Measurements from ENCODE around the gene LST1.

Gene LST1

DNA sequence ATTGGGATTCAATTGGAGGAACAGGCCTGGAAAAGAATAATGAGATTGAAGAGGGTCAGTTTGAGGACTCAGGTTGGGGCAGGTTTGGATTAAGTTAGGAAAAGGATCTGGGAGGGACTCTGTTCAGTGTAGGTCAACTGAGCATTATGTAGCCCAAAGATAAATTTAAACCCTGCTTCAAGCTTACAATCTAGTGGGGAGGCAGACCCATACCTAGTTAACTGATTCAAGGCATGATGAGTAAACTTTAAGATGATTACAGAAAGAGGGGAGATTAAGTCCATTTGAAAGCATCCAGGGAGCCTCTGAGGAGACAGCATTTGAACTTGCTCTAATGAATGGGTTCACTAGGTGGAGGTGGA is 25.4 kb upstream of the LST1 start:
- no peak for DNase-seq

DNA sequence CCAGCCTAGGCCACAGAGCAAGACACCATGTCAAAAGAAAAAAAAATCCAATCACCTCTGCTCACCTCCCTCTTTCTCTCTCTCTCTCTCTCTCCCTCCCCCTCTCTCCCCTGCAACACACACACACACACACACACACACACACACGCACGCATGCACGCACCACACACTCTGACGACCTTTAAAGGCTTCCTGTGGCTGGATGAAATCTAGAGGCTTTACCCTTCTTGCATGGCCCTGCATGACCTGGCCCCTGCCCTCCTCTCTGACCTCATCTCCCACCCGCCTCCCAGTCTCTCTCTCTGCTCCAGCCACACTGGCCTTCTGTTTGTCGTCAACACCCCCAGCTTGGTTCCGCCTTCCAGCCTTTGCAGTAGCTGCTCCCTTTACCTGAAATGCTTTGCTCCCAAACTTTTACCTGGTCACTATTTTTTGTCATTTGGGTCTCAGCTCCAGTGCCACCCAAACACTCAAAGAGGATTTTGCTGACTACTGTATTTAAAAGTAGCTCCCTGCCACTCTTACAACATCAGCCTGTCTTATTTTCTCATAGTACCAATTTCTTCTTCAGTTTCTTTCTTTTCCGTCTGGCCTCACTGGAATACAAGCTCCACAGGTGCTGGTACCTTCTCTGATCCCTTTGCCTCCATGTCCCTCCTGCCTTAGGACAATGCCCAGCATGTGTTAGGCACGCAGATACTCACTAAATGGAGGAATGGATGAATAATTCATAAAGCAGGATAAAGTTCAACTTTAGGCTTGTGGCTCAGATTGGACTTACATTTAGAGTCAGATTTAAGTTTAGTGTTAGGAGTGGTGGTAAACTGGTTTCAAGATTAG is 18.3 kb upstream of the LST1 start:
- DNase-seq = no peak

DNA sequence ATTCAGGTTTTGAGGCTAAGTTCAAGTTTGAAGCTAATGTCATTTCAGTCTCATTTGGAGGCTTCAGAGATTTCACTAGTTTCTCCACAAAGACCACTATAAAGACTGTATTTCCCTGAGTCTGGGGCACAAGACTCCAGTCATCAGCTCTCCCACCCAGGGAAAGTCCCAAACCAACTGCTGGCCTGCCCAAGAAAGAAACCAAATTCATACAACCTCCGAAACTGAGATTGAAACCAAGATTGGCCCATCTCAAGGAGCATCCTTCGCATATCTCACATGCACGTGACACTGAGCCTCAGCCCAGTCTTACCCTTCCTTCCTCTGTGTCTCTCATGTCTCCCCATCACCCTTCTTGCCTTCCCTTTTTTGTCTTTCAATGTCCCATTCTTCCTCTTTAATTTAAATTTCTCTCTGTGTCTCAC is 17.5 kb upstream of the LST1 start:
- no peak for DNase-seq

DNA sequence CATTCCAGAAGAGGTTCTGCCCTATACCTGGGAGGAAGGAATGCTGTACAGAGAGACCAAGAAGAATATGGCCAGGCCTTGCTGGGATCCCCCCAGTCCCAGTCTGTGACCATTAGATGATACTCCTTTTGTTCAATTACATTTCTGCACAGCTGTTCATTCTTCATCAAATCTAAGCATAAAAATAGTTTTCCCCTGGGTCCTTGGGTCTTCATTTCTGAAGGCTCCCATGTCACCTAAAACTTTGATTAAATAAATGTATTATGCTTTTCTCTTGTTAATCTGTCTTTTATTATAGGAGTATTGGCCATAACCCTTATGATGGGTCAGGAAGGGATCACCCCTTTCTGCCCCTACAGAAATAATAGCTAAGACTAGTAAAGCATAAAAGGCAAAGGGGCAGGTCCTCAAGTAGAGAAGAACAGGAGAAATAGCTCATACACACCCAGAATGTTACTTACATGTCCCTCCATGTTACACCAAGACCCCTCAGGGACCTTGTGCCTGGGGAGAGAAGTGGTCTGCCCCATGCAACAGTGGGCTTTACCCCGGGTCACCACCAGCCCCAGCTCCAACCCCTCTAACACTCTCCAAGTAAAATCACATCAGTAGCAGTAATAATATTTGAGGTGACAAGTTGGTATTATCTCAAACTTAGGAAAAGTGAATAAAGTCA is 16.1 kb upstream of the LST1 start:
- no peak for DNase-seq

DNA sequence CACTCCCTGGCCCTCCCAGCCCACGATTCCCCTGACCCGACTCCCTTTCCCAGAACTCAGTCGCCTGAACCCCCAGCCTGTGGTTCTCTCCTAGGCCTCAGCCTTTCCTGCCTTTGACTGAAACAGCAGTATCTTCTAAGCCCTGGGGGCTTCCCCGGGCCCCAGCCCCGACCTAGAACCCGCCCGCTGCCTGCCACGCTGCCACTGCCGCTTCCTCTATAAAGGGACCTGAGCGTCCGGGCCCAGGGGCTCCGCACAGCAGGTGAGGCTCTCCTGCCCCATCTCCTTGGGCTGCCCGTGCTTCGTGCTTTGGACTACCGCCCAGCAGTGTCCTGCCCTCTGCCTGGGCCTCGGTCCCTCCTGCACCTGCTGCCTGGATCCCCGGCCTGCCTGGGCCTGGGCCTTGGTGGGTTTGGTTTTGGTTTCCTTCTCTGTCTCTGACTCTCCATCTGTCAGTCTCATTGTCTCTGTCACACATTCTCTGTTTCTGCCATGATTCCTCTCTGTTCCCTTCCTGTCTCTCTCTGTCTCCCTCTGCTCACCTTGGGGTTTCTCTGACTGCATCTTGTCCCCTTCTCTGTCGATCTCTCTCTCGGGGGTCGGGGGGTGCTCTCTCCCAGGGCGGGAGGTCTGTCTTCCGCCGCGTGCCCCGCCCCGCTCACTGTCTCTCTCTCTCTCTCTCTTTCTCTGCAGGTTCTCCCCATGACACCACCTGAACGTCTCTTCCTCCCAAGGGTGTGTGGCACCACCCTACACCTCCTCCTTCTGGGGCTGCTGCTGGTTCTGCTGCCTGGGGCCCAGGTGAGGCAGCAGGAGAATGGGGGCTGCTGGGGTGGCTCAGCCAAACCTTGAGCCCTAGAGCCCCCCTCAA is 13.8 kb upstream of the LST1 start, which contains the start of gene LTA:
Gene LTA (plus strand): TSS at position 249 of the 871 bp plus-strand sequence. CDS start 454 bp downstream, at position 703.
- DNase-seq = no peak

DNA sequence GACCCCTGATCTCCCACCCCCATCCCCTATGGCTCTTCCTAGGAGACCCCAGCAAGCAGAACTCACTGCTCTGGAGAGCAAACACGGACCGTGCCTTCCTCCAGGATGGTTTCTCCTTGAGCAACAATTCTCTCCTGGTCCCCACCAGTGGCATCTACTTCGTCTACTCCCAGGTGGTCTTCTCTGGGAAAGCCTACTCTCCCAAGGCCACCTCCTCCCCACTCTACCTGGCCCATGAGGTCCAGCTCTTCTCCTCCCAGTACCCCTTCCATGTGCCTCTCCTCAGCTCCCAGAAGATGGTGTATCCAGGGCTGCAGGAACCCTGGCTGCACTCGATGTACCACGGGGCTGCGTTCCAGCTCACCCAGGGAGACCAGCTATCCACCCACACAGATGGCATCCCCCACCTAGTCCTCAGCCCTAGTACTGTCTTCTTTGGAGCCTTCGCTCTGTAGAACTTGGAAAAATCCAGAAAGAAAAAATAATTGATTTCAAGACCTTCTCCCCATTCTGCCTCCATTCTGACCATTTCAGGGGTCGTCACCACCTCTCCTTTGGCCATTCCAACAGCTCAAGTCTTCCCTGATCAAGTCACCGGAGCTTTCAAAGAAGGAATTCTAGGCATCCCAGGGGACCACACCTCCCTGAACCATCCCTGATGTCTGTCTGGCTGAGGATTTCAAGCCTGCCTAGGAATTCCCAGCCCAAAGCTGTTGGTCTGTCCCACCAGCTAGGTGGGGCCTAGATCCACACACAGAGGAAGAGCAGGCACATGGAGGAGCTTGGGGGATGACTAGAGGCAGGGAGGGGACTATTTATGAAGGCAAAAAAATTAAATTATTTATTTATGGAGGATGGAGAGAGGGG is 12.6 kb upstream of the LST1 start:
- DNase-seq = no peak

DNA sequence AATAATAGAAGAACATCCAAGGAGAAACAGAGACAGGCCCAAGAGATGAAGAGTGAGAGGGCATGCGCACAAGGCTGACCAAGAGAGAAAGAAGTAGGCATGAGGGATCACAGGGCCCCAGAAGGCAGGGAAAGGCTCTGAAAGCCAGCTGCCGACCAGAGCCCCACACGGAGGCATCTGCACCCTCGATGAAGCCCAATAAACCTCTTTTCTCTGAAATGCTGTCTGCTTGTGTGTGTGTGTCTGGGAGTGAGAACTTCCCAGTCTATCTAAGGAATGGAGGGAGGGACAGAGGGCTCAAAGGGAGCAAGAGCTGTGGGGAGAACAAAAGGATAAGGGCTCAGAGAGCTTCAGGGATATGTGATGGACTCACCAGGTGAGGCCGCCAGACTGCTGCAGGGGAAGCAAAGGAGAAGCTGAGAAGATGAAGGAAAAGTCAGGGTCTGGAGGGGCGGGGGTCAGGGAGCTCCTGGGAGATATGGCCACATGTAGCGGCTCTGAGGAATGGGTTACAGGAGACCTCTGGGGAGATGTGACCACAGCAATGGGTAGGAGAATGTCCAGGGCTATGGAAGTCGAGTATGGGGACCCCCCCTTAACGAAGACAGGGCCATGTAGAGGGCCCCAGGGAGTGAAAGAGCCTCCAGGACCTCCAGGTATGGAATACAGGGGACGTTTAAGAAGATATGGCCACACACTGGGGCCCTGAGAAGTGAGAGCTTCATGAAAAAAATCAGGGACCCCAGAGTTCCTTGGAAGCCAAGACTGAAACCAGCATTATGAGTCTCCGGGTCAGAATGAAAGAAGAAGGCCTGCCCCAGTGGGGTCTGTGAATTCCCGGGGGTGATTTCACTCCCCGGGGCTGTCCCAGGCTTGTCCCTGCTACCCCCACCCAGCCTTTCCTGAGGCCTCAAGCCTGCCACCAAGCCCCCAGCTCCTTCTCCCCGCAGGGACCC is 11.7 kb upstream of the LST1 start:
- no peak for DNase-seq

DNA sequence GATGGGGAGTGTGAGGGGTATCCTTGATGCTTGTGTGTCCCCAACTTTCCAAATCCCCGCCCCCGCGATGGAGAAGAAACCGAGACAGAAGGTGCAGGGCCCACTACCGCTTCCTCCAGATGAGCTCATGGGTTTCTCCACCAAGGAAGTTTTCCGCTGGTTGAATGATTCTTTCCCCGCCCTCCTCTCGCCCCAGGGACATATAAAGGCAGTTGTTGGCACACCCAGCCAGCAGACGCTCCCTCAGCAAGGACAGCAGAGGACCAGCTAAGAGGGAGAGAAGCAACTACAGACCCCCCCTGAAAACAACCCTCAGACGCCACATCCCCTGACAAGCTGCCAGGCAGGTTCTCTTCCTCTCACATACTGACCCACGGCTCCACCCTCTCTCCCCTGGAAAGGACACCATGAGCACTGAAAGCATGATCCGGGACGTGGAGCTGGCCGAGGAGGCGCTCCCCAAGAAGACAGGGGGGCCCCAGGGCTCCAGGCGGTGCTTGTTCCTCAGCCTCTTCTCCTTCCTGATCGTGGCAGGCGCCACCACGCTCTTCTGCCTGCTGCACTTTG is 10.7 kb upstream of the LST1 start, which contains the start of gene TNF:
Gene TNF (plus strand): TSS at position 231 of the 567 bp plus-strand sequence. CDS start 177 bp downstream, at position 408.
- DNase-seq = no peak

DNA sequence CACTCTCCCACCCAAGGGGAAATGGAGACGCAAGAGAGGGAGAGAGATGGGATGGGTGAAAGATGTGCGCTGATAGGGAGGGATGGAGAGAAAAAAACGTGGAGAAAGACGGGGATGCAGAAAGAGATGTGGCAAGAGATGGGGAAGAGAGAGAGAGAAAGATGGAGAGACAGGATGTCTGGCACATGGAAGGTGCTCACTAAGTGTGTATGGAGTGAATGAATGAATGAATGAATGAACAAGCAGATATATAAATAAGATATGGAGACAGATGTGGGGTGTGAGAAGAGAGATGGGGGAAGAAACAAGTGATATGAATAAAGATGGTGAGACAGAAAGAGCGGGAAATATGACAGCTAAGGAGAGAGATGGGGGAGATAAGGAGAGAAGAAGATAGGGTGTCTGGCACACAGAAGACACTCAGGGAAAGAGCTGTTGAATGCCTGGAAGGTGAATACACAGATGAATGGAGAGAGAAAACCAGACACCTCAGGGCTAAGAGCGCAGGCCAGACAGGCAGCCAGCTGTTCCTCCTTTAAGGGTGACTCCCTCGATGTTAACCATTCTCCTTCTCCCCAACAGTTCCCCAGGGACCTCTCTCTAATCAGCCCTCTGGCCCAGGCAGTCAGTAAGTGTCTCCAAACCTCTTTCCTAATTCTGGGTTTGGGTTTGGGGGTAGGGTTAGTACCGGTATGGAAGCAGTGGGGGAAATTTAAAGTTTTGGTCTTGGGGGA is 10.0 kb upstream of the LST1 start:
- DNase-seq = no peak

DNA sequence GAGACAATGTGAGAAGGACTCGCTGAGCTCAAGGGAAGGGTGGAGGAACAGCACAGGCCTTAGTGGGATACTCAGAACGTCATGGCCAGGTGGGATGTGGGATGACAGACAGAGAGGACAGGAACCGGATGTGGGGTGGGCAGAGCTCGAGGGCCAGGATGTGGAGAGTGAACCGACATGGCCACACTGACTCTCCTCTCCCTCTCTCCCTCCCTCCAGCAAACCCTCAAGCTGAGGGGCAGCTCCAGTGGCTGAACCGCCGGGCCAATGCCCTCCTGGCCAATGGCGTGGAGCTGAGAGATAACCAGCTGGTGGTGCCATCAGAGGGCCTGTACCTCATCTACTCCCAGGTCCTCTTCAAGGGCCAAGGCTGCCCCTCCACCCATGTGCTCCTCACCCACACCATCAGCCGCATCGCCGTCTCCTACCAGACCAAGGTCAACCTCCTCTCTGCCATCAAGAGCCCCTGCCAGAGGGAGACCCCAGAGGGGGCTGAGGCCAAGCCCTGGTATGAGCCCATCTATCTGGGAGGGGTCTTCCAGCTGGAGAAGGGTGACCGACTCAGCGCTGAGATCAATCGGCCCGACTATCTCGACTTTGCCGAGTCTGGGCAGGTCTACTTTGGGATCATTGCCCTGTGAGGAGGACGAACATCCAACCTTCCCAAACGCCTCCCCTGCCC is 9.0 kb upstream of the LST1 start:
- DNase-seq = no peak

DNA sequence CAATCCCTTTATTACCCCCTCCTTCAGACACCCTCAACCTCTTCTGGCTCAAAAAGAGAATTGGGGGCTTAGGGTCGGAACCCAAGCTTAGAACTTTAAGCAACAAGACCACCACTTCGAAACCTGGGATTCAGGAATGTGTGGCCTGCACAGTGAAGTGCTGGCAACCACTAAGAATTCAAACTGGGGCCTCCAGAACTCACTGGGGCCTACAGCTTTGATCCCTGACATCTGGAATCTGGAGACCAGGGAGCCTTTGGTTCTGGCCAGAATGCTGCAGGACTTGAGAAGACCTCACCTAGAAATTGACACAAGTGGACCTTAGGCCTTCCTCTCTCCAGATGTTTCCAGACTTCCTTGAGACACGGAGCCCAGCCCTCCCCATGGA is 8.5 kb upstream of the LST1 start:
- DNase-seq = no peak

DNA sequence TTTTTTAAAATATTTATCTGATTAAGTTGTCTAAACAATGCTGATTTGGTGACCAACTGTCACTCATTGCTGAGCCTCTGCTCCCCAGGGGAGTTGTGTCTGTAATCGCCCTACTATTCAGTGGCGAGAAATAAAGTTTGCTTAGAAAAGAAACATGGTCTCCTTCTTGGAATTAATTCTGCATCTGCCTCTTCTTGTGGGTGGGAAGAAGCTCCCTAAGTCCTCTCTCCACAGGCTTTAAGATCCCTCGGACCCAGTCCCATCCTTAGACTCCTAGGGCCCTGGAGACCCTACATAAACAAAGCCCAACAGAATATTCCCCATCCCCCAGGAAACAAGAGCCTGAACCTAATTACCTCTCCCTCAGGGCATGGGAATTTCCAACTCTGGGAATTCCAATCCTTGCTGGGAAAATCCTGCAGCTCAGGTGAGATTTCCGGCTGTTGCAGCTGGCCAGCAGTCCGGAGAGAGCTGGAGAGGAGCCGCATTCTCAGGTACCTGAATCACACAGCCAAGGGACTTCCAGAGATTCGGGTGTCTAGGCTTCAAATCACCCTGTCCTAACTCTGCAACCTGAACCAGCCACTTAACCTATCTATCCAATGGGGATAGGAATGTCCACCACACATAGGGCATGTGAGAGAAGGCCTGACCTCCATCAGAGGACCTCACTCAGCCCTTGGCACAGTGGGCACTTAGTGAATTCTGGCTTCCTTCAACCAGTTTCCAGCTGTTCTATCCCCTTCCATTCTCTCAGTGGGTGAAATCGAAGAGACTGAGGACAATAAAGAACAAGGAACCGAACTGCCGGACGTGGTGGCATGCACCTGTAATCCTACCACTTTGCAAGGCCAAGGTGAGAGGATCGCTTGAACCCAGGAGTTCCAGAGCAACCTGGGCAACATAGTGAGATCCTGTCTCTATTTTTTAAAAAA is 7.6 kb upstream of the LST1 start:
- no peak for DNase-seq

DNA sequence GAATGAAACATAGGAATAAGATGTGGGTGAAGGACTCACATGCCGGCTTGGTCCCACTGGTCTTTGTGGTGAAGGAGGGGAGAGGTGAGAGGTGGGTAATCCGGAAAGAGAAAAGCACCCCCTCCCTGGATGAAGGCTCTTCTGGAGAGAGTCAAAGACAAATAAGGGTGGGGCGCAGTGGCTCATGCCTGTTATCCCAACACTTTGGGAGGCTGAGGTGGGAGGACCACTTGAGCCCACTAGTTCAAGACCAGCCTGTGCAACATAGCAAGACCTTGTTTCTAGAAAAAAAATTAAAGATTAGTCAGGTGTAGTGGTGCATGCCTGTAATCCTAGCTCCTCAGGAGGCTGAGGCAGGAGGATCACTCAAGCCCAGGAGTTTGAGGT is 7.0 kb upstream of the LST1 start:
- no peak for DNase-seq

DNA sequence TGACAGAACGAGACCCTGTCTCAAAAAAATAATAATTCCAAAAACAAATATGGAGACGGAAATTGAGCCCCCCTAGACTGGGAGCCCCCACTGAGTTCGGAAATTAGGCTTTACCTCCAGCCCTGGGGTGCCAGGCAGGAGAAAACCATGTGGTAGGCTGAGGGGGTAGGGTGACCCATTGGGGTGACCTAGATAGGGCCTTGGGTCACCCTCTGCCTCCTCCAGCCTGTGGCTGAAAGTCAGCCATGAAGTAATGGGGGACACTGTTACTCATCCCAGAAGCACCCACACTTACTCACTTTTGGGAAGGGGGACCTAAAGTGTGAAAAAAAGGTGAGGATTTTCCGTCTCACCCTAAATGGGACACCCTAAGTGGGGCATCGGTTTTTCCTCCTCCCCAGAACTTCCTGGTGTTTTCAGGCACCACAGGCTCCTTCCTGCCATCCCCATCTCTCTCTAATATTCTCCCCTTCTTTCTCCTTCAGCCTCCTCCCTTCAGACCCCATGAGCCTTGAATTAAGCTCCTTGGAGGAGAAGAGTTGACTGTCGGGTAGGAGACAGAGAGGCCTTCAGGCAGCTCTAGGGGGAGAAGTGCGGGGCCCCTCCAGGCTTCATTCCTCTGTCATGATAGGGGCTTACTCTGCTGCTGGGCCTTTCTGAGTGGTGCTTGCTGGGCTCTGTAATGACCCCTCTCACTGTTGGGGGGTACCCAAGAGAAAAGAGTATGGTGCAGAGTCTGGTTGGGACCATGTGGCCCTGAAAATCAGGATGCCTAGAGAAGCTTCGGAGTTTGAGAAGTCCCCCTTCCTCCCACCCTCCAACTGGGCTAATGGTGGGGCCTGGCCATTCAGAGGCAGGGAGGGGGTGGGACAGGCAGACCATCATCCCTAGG is 6.3 kb upstream of the LST1 start:
- no peak for DNase-seq

DNA sequence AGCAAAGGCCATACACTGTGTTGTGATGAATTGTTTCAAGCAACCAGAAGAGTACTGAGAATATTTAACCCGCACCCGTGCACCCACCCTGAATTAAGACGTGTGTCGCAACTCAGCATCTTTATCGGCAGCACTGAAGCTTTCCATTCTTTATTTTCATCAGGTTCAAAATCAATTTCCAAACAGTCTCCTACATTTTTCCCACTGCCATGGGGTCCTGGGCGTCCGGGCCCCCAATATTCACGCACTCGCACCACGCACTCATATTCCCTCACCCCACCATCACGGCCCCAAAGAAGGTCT is 5.7 kb upstream of the LST1 start:
- DNase-seq = no peak

DNA sequence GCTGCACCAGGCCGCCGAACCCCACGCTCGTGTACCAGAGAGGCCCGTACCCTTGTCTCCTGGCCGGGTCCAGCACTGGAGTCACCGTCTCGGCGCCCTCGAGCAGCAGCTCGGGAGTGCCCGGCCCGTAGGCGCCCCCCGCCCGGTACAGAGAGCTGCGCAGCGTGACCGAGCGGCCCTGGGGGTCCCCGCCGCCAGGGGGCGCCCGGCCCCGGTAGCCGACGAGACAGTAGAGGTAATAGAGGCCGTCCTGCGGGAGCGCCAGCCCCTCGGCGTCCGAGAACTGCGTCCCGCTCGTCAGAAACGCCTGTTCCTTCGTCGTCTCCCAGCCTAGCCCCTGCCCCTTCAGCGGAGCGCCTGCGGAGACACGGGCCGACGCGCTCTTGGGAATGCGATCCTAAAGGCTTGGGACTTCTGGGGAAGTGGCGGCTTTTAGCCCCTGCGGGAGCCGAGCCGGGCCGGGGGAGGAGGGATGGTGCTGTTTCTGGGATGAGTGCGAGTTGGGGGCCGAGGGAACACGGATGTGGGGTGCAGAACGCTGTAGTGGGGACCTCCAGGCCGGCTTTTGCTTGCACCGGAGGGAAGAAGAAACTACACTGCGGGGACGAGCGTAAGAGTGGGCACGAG is 5.2 kb upstream of the LST1 start:
- peak; percentile 71 for DNase-seq

All from NCI-H345 (cell line).